ENCODE results near the gene SEMA4F.

DNA sequence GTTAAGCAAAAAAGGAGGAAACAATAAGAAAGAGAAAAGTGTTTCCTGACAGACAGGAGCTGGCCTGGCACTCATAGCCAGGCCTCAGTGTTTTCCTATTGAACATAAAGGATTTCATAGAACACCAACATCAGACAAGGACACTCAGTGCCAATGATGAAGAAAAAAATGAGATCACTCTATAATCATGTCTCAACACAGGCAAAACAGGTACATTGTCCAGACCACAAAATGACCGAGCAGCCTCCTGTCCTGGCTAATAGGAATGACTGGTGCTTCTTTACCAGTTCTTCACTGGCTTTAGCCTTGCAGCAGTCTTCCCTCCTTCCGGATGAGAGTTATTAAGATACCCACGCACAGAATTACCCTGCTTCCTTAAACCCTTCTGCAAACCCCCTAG is 35.6 kb downstream of the SEMA4F start:
- TF ChIP-seq, protein P1, sequence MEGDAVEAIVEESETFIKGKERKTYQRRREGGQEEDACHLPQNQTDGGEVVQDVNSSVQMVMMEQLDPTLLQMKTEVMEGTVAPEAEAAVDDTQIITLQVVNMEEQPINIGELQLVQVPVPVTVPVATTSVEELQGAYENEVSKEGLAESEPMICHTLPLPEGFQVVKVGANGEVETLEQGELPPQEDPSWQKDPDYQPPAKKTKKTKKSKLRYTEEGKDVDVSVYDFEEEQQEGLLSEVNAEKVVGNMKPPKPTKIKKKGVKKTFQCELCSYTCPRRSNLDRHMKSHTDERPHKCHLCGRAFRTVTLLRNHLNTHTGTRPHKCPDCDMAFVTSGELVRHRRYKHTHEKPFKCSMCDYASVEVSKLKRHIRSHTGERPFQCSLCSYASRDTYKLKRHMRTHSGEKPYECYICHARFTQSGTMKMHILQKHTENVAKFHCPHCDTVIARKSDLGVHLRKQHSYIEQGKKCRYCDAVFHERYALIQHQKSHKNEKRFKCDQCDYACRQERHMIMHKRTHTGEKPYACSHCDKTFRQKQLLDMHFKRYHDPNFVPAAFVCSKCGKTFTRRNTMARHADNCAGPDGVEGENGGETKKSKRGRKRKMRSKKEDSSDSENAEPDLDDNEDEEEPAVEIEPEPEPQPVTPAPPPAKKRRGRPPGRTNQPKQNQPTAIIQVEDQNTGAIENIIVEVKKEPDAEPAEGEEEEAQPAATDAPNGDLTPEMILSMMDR (IDR thresholded peaks at IDR 0.05), result no peak
- no peak for TF ChIP-seq POLR2A (IDR thresholded peaks at IDR 0.05)
